ENCODE results near the gene ZIC2.

The ZIC2 gene

GRCh38 chr13:99997702-99998214 is 16.2 kb downstream of the ZIC2 start:
- peak; percentile 39; the same call in 2 of the 3 replicates for ATAC-seq
- no peak for TF ChIP-seq PPARA (CRISPR knock-in tag; IDR thresholded peaks at IDR 0.05; ENCODE audit: borderline replicate concordance)
- no peak for TF ChIP-seq POU6F1 (CRISPR knock-in tag; IDR thresholded peaks at IDR 0.05; ENCODE audit: borderline replicate concordance, low read depth)
- TF ChIP-seq BACH2 (CRISPR knock-in tag; IDR thresholded peaks at IDR 0.05; ENCODE audit: borderline replicate concordance): no peak
- no peak for TF ChIP-seq ZNF70 (CRISPR knock-in tag; IDR thresholded peaks at IDR 0.05)
- TF ChIP-seq ZNF8 (CRISPR knock-in tag; IDR thresholded peaks at IDR 0.05): no peak
- no peak for TF ChIP-seq ZC3H10 (CRISPR knock-in tag; IDR thresholded peaks at IDR 0.05)

- ATAC-seq: no peak; the same call in 1 of the 3 replicates
- TF ChIP-seq TOX (CRISPR knock-in tag; IDR thresholded peaks at IDR 0.05; ENCODE audit: borderline replicate concordance): no peak
Measured at GRCh38 chr13:99998261-99998660, 16.7 kb downstream of the ZIC2 start.

GRCh38 chr13:100014621-100015020 is 33.0 kb downstream of the ZIC2 start:
- no peak for TF ChIP-seq ZNF70 (CRISPR knock-in tag; IDR thresholded peaks at IDR 0.05)
- TF ChIP-seq ESRRG (CRISPR knock-in tag; IDR thresholded peaks at IDR 0.05): no peak
- TF ChIP-seq TOX (CRISPR knock-in tag; IDR thresholded peaks at IDR 0.05; ENCODE audit: borderline replicate concordance): peak; percentile 52; the same call in 1 of the 2 replicates
- peak; percentile 22; the same call in 1 of the 2 replicates for TF ChIP-seq ZC3H10 (CRISPR knock-in tag; IDR thresholded peaks at IDR 0.05)
- ATAC-seq: peak; percentile 89

GRCh38 chr13:100019780-100020356 is 38.3 kb downstream of the ZIC2 start:
- ATAC-seq: no peak
- TF ChIP-seq OSR1 (CRISPR knock-in tag; IDR thresholded peaks at IDR 0.05) (no peak), ZFP30 (CRISPR knock-in tag; IDR thresholded peaks at IDR 0.05) (no peak), CSDC2 (CRISPR knock-in tag; IDR thresholded peaks at IDR 0.05) (no peak), PATZ1 (CRISPR knock-in tag; IDR thresholded peaks at IDR 0.05; ENCODE audit: borderline replicate concordance) (no peak), PPARA (CRISPR knock-in tag; IDR thresholded peaks at IDR 0.05; ENCODE audit: borderline replicate concordance) (no peak), TCF4 (CRISPR knock-in tag; IDR thresholded peaks at IDR 0.05; ENCODE audit: borderline replicate concordance) (no peak), ZC3H10 (CRISPR knock-in tag; IDR thresholded peaks at IDR 0.05) (no peak), TOX (CRISPR knock-in tag; IDR thresholded peaks at IDR 0.05; ENCODE audit: borderline replicate concordance) (no peak), CSRNP3 (CRISPR knock-in tag; IDR thresholded peaks at IDR 0.05) (no peak)

GRCh38 chr13:100022798-100023197 is 41.2 kb downstream of the ZIC2 start:
- ATAC-seq: no peak
- TF ChIP-seq CSRNP3 (CRISPR knock-in tag; IDR thresholded peaks at IDR 0.05): no peak
- no peak for TF ChIP-seq POU6F1 (CRISPR knock-in tag; IDR thresholded peaks at IDR 0.05; ENCODE audit: borderline replicate concordance, low read depth)

- no peak for ATAC-seq
- no peak for TF ChIP-seq RARB (CRISPR knock-in tag; IDR thresholded peaks at IDR 0.05)
Measured at GRCh38 chr13:100024023-100024422, 42.4 kb downstream of the ZIC2 start.

Data from SK-N-SH treated with all-trans-retinoic acid at 6 μM for 48 hours (cell line).